SK-N-SH (cell line): ENCODE measurements around the gene NEU2.

Experiments
- EP300 ChIP-seq, 2 experiments: IDR thresholded peaks; 2 replicates each; pipeline versions ENCODE4 v1.4.0 to v1.6.1; 2012; ENCODE audit warnings: borderline replicate concordance in 1 of 2, low read depth in 1 of 2, low read length in 1 of 2
- GATA2 ChIP-seq: sonication (generic); formaldehyde crosslinking; IDR thresholded peaks from 2 replicates; pipeline ENCODE4 v1.5.0; 2020; ENCODE audit warnings: mild to moderate bottlenecking, missing genetic modification reagents
- MXI1 ChIP-seq: IDR thresholded peaks from 2 replicates; pipeline ENCODE4 v1.6.1; 2012; ENCODE audit warnings: mild to moderate bottlenecking, low read depth, low read length, improper control_type of control experiment
- POLR2AphosphoS5 ChIP-seq: IDR thresholded peaks from 2 replicates; pipeline ENCODE4 v1.6.1; 2012; ENCODE audit warnings: low read depth, low read length
- SMC3 ChIP-seq: IDR thresholded peaks from 2 replicates; pipeline ENCODE4 v1.6.1; 2012; ENCODE audit warnings: low read depth, low read length, improper control_type of control experiment
- YY1 ChIP-seq: IDR thresholded peaks from 2 replicates; pipeline ENCODE4 v1.4.0; 2012; ENCODE audit warnings: low read depth, mild to moderate bottlenecking
- TF ChIP-seq, protein P1 (sequence below): fragments of 150-350 bp; IDR thresholded peaks from 2 replicates; pipeline ENCODE4 v1.6.1; 2017; ENCODE audit warnings: antibody characterized with exemption, low read length, low read depth, borderline replicate concordance
- TF ChIP-seq, protein P2 (sequence below): IDR thresholded peaks from 2 replicates; pipeline ENCODE4 v1.6.1; 2012; ENCODE audit warnings: mild to moderate bottlenecking, low read depth, low read length, moderate library complexity
- TF ChIP-seq, protein P3 (sequence below): fragments of 200-600 bp; sonication (generic); IDR thresholded peaks from 2 replicates; pipeline ENCODE4 v1.6.1; 2017; ENCODE audit warnings: antibody characterized with exemption, mild to moderate bottlenecking, moderate library complexity

DNA sequence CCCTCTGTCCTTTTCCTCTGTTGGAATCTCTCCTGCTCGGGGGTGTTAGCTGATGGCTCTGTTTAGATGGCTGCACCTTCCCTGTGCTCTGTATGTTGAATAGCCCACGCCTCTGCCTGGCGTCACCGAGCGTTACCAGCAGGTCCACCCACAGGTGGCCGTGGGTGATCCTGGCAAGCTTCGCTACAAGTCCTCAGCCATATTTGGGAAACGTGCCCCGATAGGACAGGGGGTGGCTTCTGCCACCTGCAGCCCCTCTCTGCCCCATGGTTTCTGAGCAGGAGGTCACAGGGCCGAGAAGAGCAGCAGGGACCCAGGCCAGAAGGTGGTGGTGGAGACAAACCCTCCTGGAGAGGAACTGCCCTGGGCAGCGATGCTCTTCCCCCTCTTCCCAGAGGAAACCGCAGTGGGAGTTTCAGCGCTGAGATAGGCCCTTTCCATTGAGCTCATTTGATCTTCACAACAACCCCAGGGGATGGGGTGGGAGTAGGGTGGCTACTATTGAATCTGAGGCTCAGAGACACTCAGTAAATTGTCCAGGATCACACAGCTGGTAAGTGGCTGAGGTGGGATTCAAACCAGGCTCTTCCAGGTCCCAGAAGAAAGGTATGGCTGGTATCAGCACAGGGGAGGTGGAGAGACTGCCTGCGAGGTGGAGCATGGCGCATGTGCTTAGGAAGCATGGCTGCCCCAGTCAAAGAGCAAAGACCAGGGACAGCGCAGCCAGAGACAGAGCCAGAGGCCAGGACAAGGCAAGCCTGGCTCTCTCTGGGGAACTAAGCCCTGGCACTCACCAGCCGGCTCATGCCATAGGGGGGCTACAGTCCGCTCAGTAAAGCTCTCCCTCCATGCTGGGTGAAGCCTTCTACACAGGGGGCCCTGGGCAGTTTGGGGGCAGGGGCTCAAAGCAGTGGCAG lies 34.5 kb upstream of the NEU2 start:
- TF ChIP-seq EP300 (IDR thresholded peaks at IDR 0.05; ENCODE audit: borderline replicate concordance in 1 of 2, low read depth in 1 of 2, low read length in 1 of 2), result no peak
- TF ChIP-seq, protein P1, sequence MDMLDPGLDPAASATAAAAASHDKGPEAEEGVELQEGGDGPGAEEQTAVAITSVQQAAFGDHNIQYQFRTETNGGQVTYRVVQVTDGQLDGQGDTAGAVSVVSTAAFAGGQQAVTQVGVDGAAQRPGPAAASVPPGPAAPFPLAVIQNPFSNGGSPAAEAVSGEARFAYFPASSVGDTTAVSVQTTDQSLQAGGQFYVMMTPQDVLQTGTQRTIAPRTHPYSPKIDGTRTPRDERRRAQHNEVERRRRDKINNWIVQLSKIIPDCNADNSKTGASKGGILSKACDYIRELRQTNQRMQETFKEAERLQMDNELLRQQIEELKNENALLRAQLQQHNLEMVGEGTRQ, result no peak
- TF ChIP-seq SMC3, result no peak
- TF ChIP-seq, protein P2, sequence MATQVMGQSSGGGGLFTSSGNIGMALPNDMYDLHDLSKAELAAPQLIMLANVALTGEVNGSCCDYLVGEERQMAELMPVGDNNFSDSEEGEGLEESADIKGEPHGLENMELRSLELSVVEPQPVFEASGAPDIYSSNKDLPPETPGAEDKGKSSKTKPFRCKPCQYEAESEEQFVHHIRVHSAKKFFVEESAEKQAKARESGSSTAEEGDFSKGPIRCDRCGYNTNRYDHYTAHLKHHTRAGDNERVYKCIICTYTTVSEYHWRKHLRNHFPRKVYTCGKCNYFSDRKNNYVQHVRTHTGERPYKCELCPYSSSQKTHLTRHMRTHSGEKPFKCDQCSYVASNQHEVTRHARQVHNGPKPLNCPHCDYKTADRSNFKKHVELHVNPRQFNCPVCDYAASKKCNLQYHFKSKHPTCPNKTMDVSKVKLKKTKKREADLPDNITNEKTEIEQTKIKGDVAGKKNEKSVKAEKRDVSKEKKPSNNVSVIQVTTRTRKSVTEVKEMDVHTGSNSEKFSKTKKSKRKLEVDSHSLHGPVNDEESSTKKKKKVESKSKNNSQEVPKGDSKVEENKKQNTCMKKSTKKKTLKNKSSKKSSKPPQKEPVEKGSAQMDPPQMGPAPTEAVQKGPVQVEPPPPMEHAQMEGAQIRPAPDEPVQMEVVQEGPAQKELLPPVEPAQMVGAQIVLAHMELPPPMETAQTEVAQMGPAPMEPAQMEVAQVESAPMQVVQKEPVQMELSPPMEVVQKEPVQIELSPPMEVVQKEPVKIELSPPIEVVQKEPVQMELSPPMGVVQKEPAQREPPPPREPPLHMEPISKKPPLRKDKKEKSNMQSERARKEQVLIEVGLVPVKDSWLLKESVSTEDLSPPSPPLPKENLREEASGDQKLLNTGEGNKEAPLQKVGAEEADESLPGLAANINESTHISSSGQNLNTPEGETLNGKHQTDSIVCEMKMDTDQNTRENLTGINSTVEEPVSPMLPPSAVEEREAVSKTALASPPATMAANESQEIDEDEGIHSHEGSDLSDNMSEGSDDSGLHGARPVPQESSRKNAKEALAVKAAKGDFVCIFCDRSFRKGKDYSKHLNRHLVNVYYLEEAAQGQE, result no peak
- TF ChIP-seq, protein P3, sequence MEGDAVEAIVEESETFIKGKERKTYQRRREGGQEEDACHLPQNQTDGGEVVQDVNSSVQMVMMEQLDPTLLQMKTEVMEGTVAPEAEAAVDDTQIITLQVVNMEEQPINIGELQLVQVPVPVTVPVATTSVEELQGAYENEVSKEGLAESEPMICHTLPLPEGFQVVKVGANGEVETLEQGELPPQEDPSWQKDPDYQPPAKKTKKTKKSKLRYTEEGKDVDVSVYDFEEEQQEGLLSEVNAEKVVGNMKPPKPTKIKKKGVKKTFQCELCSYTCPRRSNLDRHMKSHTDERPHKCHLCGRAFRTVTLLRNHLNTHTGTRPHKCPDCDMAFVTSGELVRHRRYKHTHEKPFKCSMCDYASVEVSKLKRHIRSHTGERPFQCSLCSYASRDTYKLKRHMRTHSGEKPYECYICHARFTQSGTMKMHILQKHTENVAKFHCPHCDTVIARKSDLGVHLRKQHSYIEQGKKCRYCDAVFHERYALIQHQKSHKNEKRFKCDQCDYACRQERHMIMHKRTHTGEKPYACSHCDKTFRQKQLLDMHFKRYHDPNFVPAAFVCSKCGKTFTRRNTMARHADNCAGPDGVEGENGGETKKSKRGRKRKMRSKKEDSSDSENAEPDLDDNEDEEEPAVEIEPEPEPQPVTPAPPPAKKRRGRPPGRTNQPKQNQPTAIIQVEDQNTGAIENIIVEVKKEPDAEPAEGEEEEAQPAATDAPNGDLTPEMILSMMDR, result no peak
- TF ChIP-seq YY1, result no peak
- no peak for TF ChIP-seq GATA2 (CRISPR knock-in tag)
- no peak for TF ChIP-seq POLR2AphosphoS5
- no peak for TF ChIP-seq MXI1
